Activated CD8-positive, alpha-beta memory T cell treated with anti-CD3 and anti-CD28 coated beads for 48 hours (primary cell): ENCODE measurements around the gene KLF6.

Experiments used
- DNase-seq, 3 experiments: peaks; one replicate each; pipeline ENCODE4 v3.0.0-alpha.2; 2020; ENCODE audit warnings: low read depth in 2 of 3, low spot score in 2 of 3

Gene KLF6

GRCh38 chr10:3775696-3776551 lies 9.1 kb downstream of the KLF6 start:
- no peak for DNase-seq

DNA sequence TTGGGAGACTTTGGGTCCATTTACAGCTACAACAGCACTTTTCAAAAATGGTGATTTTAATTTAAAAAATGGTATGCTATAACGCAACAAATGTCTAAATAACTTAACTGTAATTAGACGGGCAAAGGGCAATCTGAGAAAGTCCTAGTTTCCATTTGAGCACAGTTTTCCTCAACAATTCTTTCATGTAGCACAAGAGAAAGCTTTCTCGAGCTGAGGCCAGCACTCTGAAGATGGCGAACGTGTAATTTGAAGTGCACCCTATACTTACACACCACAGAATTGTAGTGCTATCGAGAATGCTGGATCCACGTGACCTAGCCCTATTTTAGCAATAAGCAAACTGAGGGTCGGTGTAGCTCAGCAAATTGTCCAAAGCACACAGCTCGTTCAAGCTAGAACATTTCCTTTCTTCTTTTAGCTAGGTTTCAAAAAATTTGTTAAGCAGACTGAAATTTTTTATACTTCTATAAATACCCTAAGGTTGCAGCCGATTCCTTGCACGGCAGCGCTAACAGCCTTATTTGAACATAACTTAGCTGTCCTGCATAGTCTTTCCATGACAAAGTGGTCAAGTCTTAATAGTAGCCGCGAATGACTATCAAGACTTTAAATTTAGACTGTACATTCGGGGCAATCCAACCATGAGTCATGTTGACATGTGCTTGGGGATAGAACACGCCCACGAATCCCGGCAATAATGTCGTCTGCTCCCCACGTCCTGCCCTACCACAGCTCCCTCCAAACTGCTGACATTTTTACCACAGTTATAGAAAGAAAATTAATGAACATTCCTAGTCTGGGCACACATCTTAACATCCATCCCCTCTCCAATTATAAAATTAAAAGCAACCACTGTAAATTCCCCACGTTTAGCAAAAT lies 10.0 kb downstream of the KLF6 start:
- DNase-seq = no peak

DNA sequence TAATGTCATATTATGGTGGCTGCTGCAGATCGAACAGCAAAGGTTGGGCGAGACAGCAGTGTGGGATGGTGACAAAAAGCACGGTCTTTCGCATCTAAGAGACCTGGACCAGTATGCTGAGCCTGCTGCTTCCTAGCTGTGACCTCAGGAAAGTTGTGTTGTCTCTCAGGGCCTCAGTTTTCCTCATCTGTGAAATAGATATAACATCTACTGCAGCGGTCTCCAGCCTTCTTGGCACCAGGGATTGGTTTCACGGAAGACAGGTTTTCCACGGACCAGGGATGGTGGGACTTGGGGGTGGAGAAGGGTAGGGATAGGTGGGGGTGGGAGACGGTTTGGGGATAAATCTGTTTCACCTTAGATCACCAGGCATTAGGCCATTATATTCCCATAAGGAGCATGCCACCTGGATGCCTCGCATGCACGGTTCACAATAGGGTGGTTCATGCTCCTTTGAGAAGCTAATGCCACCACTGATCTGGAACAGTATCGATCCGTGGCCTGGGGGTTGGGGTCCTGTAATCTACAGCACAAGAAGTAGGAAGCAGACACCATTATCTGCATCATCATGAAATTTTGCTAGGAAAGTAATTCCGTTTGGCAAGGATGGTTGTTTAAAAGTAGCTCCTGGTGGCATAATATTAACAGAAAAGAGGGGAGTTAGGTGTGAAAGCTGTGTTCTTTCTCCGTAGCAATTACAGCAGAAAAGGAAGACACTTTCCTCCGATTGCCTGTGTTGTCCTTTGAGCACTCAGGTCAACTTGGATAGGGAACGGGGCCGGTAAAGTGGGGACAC lies 10.8 kb downstream of the KLF6 start:
- DNase-seq = no peak

- DNase-seq = no peak
Observed at GRCh38 chr10:3773460-3774017, 11.5 kb downstream of the KLF6 start.

DNA sequence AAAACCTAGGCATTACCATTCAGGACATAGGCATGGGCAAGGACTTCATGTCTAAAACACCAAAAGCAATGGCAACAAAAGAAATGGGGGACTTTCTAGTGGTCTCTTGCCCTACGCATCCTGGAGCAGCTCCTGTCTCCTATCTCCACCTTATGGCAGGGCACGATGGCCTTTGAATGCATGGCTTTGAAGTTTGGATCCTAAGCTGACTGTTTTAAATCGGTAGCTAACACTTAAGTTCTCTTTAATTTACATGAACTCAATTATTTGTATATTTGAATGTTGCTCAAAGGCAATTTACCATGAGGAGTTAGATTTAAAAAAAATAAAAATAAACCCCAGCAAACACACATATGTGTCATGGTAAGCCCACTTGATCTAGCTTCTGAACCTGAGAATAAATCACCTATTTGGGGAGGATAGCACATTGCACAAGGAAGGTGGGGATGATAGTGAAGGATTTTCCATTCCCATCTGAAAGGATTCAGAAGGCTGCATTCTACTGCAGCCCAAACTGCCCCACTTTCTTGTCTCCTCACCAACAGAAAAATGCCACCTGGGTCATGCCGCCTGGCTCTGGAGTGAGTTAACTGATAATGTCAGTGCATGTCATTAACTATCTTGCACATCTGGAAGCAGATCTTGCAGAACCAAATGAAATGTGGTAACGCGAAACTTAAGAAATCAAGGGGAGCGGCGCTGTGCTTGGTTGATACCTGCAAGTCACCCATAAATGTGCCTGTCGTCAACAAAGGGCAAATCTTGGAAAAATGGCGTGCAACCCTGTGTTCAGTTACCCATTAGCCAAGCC lies 12.4 kb downstream of the KLF6 start:
- DNase-seq = no peak

DNA sequence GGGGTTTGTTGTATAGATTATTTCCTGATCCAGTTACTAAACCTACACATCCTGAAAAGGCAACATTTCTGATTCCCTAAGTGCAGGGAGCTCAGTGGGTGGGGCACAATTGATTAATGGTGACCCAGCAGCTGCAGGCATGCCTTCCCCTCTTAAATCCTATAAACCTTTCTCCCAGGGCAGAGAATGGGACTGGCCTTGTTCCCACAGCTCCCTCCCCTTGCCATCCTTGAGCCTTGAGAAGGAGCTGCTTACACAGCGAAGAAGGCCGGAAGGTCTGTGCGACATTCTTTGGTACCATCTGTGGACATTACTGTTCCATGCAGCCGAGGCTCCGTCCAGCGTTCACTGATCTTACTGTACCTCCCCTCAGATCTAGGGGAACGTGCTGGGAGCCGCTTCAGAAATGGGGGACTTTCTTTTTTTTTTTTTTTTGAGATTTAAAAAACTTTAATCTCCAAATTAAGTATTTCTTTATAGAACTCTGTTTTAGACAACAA lies 14.3 kb downstream of the KLF6 start:
- no peak for DNase-seq

- DNase-seq = no peak
Observed at GRCh38 chr10:3769556-3769955, 15.5 kb downstream of the KLF6 start.

DNA sequence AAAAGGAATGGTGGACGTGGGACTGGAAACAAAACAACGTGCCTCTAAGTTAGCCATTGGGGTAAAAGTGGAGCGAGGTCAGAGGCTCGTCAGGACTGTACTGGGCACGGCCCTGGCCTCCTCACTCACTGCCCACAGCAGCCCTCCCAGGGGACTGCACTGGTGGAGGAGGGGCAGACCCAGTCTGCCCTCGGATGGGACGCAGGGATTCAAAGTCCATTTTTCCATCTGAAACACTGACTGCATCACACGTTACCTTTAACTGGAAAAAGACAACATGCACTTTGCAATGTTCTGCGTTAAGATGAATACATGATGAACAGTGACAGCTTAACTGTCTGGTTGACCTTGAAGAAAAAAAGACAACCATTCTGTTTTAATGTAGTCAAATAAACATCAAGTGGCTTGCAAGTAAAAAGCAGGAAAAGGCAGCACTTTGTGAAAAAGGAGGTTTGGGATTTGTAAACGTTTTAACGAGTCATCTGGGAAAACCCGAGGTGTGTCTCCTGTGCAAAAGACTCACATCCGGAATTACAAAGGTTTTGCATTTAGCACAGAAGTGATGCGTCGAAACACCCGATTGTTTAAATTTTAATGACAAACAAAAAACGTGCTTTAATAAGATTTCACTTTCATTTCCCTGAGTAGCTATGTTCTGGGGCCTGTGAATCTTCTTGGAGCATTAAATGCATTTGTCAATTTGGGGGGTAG lies 18.8 kb downstream of the KLF6 start:
- no peak for DNase-seq

- no peak for DNase-seq
Observed at GRCh38 chr10:3765146-3765545, 19.9 kb downstream of the KLF6 start.

DNA sequence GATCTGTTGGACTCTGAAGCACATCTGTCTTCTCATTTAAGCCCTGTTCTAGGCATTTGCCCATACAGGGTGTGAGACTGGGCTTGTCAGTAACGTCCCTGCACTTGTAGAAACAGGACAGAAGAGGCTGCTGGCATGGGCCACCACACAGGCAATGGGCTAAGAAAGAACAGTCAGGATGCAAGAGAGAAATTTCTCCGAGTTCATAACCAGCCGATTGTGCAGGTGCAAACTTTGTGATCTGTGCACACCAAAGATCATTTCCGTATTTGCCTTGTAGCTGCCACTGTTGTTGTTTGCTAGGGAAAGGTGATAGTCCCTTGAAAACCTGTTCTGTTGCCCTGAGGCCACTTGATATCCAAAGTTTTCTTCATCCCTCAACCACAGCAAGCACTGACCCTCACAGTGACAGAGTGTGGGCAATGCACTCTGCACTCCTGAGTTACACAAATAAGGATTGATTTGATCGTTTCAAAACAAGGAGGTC lies 20.3 kb downstream of the KLF6 start:
- no peak for DNase-seq

DNA sequence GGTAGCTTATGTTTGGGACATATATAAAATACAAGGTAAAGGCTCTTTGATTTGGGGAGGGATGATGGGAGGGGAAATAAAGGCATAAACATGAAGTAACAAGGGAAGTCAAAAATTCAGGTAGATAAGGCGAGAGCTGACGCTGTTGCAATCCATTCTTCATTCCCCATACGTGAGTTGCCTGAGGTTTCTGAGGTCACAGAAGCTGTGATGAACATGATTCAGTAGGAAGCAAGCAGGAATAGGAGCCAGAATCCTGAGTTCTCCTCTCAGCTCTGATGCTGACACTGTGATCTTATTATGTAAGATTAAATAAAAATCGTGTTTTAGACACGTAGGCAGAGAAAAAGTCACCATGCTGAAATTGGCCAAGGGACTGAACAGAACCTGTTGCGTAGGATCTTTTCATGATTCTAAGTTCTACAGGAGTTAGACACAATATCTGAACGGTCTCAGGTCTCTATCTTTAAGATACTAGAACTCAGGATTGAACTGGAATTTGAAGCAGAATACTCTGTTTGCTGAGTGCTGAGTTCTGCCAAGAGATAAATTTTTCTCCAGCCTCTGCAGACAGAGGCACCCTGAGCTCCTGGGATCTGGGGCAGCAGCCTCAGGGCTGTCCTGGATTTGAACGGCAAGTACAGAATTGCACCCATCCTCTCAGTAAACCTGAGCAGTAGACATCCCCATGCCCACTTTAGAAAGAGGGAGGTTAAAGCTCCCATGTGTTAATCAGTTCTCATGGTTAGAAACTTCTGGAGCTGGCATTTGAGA lies 21.0 kb downstream of the KLF6 start:
- DNase-seq = no peak

DNA sequence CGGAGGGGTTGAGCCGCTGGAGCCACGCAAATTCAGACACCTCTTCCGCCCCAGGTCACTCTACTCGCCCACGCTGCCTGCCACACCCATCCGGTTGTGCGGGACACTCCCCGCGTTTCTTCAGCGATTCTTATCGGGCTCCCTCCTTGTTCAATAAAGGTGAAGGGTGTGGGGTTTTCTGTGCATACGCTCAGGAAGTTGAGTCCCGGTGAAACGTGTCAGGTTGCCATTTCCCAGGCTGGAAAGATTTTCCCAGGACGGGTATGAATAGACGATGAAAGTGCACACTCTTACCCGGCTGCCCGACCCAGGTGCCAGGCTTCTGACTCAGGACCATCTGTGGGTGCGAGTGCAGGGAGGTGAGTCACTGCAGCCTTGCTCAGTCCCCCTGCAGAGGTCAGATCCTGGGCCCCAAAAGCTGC lies 22.0 kb downstream of the KLF6 start:
- no peak for DNase-seq

DNA sequence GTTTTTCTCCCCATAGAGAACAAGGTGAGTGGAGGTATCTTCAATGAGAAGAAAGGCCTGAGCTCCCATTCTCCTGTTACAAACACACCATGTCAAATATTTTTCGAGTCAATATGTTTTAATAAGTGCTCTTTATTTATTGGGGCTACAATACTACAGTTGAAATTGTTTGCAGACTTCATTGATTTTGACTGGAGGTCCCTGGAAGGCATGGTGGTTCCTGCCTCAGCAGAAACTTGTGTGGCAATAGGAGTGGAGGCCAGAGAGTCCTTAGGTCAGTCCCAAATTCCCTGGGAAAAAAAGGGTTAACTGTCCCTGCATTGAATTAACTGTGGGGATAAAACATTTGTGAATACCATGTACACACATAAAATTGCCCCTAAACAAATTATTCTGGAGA lies 22.7 kb downstream of the KLF6 start:
- no peak for DNase-seq

- DNase-seq = no peak
Observed at GRCh38 chr10:3761904-3762303, 23.1 kb downstream of the KLF6 start.

GRCh38 chr10:3761021-3761686 lies 23.9 kb downstream of the KLF6 start:
- DNase-seq = no peak

DNA sequence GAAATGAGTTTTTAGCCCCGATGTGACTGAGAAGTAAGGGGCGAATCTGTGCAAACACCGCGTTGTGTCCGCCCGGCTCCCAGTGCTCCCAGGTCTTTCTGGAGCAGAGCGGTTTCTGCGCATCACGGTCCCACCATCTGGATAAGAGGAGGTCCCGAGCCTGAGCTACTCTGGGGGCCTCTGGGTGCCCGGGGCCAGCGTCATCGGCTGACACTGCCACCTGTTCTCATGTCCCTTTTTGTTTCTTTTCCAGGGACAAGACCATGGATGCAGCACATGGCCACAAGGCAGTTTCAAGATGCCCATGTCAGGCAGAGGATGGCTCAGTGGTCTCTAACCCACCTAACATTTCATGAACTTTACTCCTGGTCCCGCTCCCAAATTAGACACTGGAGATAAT lies 24.9 kb downstream of the KLF6 start:
- DNase-seq = no peak

- DNase-seq = no peak
Observed at GRCh38 chr10:3759397-3759796, 25.6 kb downstream of the KLF6 start.

DNA sequence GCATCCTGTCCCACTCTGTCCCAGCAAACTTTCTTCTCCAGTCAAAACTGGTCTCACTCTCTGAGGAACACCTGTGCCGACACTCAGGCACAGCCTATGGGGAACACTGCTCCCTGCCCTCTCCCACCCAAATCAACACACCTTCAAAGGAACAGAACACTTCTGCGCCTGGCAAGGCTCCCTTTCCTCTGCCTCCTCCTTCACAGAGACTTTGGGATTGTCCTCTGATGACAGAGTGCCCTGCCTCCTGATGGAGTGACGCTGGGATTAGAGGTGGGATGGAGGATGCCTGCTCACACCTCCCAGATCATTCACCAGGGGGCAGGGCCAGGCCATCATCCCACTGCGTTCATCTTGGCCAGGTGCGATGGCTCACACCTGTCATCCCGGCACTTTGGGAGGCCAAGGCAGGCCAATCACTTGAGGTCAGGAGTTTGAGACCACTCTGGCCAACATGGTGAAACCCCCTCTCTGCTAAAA lies 26.5 kb downstream of the KLF6 start:
- no peak for DNase-seq
